ENCODE measurements around the gene GPN2.
"Not testable (repeated sequence)": the region's sequence is repeated elsewhere in the genome, so short reads cannot be mapped to it uniquely, and the experiment has no call there.

Gene GPN2

DNA sequence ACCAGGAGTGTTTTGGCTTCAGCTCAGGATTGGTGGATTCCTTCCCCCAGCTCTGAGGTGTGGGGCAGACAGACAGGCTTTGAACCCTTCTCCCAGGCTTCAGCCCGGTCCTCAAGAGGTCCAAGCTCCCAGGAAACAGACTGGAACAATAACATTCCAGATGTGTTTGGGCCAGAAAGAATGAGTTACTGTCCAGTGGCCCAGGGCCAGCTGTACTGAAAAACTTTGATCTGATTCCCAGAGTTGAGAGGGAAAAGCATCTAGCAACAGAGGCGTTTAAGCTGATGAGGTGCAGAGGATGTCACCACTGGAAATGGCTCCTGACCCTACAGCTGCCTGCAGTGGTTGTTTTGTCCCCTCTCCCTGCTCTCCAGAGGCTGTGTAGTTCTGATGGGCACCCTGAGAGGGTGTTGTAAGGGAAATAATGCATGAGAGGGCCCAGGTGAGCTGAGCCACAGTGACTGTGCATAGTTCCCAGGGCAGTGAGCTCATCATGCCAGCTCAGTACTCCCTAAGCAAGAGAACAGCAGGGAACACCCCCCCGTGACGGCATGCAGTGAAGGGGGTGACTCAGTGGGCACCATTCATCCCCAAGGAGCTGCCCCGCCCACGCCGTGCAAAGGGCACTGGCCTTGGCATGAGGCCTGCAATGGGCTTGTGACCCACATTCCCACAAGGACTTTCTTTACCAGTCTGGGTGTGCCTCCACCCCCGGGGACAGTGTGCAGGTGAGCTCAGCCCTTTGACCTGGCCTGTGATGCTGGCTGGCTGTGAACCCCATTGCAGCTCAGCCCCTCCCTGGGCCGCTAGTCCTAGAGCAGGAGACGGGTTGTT is 40.9 kb downstream of the GPN2 start:
- TF ChIP-seq, protein P1, sequence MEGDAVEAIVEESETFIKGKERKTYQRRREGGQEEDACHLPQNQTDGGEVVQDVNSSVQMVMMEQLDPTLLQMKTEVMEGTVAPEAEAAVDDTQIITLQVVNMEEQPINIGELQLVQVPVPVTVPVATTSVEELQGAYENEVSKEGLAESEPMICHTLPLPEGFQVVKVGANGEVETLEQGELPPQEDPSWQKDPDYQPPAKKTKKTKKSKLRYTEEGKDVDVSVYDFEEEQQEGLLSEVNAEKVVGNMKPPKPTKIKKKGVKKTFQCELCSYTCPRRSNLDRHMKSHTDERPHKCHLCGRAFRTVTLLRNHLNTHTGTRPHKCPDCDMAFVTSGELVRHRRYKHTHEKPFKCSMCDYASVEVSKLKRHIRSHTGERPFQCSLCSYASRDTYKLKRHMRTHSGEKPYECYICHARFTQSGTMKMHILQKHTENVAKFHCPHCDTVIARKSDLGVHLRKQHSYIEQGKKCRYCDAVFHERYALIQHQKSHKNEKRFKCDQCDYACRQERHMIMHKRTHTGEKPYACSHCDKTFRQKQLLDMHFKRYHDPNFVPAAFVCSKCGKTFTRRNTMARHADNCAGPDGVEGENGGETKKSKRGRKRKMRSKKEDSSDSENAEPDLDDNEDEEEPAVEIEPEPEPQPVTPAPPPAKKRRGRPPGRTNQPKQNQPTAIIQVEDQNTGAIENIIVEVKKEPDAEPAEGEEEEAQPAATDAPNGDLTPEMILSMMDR (IDR thresholded peaks at IDR 0.05; ENCODE audit: unreplicated experiment in 3 of 3) = no peak
- Mint-ChIP-seq H3K4me1 (no peaks in the 10 kb centered on the region), H3K27me3 (ENCODE audit: low read depth) (no peaks in the 10 kb centered on the region), H3K9me3 (no peaks in the 10 kb centered on the region), H3K36me3 (ENCODE audit: low read depth) (peaks cover 51% of the 10 kb centered on the region), H3K27ac (no peak overlapping the region), H3K4me3 (no peak overlapping the region)

DNA sequence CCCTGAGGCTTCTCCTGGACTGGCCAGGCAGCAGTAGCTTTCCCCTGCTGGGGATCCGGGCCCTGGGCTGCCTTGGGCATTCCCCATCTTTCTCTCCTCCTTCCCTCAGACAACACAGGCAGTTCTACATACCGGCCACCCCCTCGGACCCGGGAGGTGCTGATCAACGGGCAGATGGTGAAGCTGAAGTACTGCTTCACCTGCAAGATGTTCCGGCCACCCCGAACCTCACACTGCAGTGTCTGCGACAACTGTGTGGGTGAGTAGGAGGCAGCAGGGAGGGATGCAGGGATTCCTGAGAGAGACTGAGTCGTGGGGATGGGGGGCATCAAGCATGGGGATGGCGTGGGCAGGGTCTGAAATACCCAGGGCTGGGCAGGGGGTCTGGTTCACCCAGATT is 41.6 kb downstream of the GPN2 start:
- no peaks in the 10 kb centered on the region for H3K27me3 Mint-ChIP-seq (ENCODE audit: low read depth)
- H3K4me1 Mint-ChIP-seq = no peaks in the 10 kb centered on the region
- no peak overlapping the region for H3K4me3 Mint-ChIP-seq
- H3K27ac Mint-ChIP-seq = no peak overlapping the region
- TF ChIP-seq, protein P1 (IDR thresholded peaks at IDR 0.05; ENCODE audit: unreplicated experiment in 3 of 3) = no peak
- H3K9me3 Mint-ChIP-seq = no peaks in the 10 kb centered on the region
- H3K36me3 Mint-ChIP-seq (ENCODE audit: low read depth) = peaks cover 53% of the 10 kb centered on the region

DNA sequence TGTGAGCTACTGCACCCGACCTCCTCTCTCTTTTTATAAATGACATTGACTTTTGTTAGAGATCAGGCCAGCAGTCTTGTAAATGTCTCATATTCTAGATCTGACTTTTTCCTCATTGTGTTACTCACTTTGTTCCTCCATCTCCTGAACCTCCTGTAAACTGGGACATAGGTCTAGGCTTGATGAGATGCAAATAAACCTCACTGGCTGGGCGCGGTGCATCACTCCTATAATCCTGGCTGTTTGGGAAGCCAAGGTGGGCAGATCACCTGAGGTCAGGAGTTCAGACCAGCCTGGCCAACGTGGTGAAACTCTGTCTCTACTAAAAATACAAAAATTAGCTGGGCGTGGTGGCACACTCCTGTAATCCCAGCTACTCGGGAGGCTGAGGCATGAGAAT is 42.3 kb downstream of the GPN2 start:
- peaks cover 50% of the 10 kb centered on the region for H3K36me3 Mint-ChIP-seq (ENCODE audit: low read depth)

DNA sequence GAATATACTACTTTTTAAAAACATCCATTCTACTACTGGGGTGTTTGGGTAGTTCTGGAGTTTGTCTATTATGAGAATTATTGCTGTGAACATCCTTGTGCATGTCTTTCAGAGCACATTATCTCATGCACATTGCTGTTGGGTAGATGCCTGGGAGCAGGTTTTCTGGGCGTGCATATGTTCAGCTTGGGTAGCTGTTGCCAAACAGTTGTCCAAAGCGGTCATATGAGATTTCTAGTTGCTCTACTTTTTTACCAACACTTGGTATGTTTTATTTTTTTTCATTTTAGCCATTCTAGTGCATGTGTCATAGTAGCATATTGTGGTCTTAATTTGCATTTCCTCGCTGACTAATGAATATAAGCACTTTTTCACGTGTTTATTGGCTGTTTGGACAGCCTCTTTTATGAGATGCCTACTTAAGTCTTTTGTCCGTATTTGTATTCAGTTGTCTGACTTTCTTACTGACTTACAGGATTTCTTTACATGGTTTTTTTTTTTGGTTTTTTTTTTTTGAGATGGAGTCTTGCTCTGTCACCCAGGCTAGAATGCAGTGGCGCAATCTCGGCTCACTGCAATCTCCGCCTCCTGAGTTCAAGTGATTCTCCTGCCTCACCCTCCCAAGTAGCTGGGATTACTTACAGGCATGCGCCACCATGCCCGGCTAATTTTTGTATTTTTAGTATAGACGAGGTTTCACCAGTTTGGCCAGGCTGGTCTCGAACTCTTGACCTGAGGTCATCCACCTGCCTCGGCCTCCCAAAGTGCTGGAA is 45.5 kb downstream of the GPN2 start:
- TF ChIP-seq, protein P1 (IDR thresholded peaks at IDR 0.05; ENCODE audit: unreplicated experiment in 3 of 3) = no peak
- Mint-ChIP-seq H3K4me3 (no peak overlapping the region), H3K4me1 (no peaks in the 10 kb centered on the region), H3K27ac (no peak overlapping the region), H3K27me3 (ENCODE audit: low read depth) (no peaks in the 10 kb centered on the region), H3K9me3 (no peaks in the 10 kb centered on the region), H3K36me3 (ENCODE audit: low read depth) (peaks cover 41% of the 10 kb centered on the region)

More for the DNA sequence above, 42.3 kb downstream of the GPN2 start:
- not testable (repeated sequence) for H3K4me3 Mint-ChIP-seq; H3K27ac Mint-ChIP-seq; H3K9me3 Mint-ChIP-seq; H3K4me1 Mint-ChIP-seq; H3K27me3 Mint-ChIP-seq (ENCODE audit: low read depth)

DNA sequence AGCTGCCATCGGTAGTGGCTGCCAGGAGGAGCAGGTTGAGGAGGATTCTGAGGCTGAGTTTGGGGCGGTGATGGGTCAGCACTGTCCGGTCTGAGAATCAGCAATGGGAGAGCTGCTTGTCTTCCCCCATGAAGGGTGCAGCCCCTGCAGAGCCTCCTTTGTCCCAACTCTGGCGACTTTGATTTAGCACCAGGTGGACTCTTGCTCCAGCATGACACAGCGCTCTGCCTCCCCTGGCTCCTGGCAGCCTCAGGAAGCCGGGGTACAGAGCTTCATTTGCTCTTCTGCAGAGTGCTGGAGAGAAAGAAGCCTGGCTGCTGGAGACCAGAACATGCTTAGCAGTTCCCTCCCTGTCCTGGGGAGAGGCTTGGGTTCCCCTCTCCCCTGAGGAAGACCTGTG is 50.3 kb downstream of the GPN2 start:
- TF ChIP-seq, protein P1 (IDR thresholded peaks at IDR 0.05; ENCODE audit: unreplicated experiment in 3 of 3) = no peak
- Mint-ChIP-seq H3K4me1 (no peaks in the 10 kb centered on the region), H3K27me3 (ENCODE audit: low read depth) (no peaks in the 10 kb centered on the region), H3K9me3 (no peaks in the 10 kb centered on the region), H3K36me3 (ENCODE audit: low read depth) (peaks cover 51% of the 10 kb centered on the region), H3K4me3 (no peak overlapping the region), H3K27ac (no peak overlapping the region)

GRCh38 chr1:26839339-26839722 is 50.8 kb downstream of the GPN2 start:
- no peak overlapping the region for H3K27ac Mint-ChIP-seq
- H3K9me3 Mint-ChIP-seq = no peaks in the 10 kb centered on the region
- H3K4me1 Mint-ChIP-seq = no peaks in the 10 kb centered on the region
- TF ChIP-seq, protein P1 (IDR thresholded peaks at IDR 0.05; ENCODE audit: unreplicated experiment in 3 of 3) = no peak
- peaks cover 53% of the 10 kb centered on the region for H3K36me3 Mint-ChIP-seq (ENCODE audit: low read depth)
- H3K27me3 Mint-ChIP-seq (ENCODE audit: low read depth) = no peaks in the 10 kb centered on the region
- H3K4me3 Mint-ChIP-seq = no peak overlapping the region
